T-helper 2 cell treated with Interferon-gamma antibody and Interleukin-4, amounts not matched to agents 5 μg/mL and 100 μg/mL, for 36 hours (primary cell): Measurements from ENCODE around the gene SSR4.

Source experiments
- DNase-seq: peaks from one replicate; pipeline ENCODE4 v3.0.0; 2021; ENCODE audit warnings: low spot score
- H3K27ac Mint-ChIP-seq: one replicate; pipeline ENCODE4 v1.8.0; 2021; ENCODE audit warnings: mild to moderate bottlenecking, mixed read lengths
- H3K27me3 Mint-ChIP-seq: one replicate; pipeline ENCODE4 v1.8.0; 2021; ENCODE audit warnings: low read depth, mixed read lengths
- H3K36me3 Mint-ChIP-seq: one replicate; pipeline ENCODE4 v1.8.0; 2021; ENCODE audit warnings: low read depth, mixed read lengths
- H3K4me1 Mint-ChIP-seq: one replicate; pipeline ENCODE4 v1.8.0; 2021; ENCODE audit warnings: low read depth, mixed read lengths
- H3K4me3 Mint-ChIP-seq: one replicate; pipeline ENCODE4 v1.8.0; 2022; ENCODE audit warnings: mild to moderate bottlenecking, moderate library complexity, mixed read lengths
- H3K9me3 Mint-ChIP-seq: one replicate; pipeline ENCODE4 v1.8.0; 2021; ENCODE audit warnings: mixed read lengths

Gene SSR4

GRCh38 chrX:153800746-153801145 is 6.3 kb downstream of the SSR4 start:
- no peaks in the 10 kb centered on the region for H3K9me3 Mint-ChIP-seq
- peaks cover 17% of the 10 kb centered on the region for H3K36me3 Mint-ChIP-seq
- no peaks in the 10 kb centered on the region for H3K27me3 Mint-ChIP-seq
- H3K4me1 Mint-ChIP-seq: peaks cover 3% of the 10 kb centered on the region
- H3K4me3 Mint-ChIP-seq: no peak overlapping the region
- no peak for DNase-seq
- H3K27ac Mint-ChIP-seq: no peak overlapping the region

- Mint-ChIP-seq H3K36me3 (peaks cover 10% of the 10 kb centered on the region), H3K4me1 (no peaks in the 10 kb centered on the region), H3K4me3 (no peak overlapping the region), H3K27me3 (no peaks in the 10 kb centered on the region), H3K9me3 (no peaks in the 10 kb centered on the region), H3K27ac (no peak overlapping the region)
- no peak for DNase-seq
Observed at GRCh38 chrX:153801669-153802068, 7.2 kb downstream of the SSR4 start.

- Mint-ChIP-seq H3K9me3 (no peaks in the 10 kb centered on the region), H3K36me3 (peaks cover 5% of the 10 kb centered on the region), H3K4me1 (no peaks in the 10 kb centered on the region), H3K27ac (no peak overlapping the region), H3K4me3 (no peak overlapping the region), H3K27me3 (no peaks in the 10 kb centered on the region)
- DNase-seq: no peak
Observed at GRCh38 chrX:153802513-153803045, 8.1 kb downstream of the SSR4 start.

- H3K36me3 Mint-ChIP-seq: no peaks in the 10 kb centered on the region
- H3K4me1 Mint-ChIP-seq: no peaks in the 10 kb centered on the region
- DNase-seq: no peak
- H3K27me3 Mint-ChIP-seq: no peaks in the 10 kb centered on the region
- no peak overlapping the region for H3K4me3 Mint-ChIP-seq
- no peaks in the 10 kb centered on the region for H3K9me3 Mint-ChIP-seq
- H3K27ac Mint-ChIP-seq: no peak overlapping the region
Observed at GRCh38 chrX:153803211-153804099, 9.0 kb downstream of the SSR4 start.

GRCh38 chrX:153804100-153804595 is 9.7 kb downstream of the SSR4 start:
- no peaks in the 10 kb centered on the region for H3K36me3 Mint-ChIP-seq
- no peak for DNase-seq
- no peak overlapping the region for H3K27ac Mint-ChIP-seq
- H3K4me3 Mint-ChIP-seq: no peak overlapping the region
- no peaks in the 10 kb centered on the region for H3K4me1 Mint-ChIP-seq
- H3K9me3 Mint-ChIP-seq: no peaks in the 10 kb centered on the region
- H3K27me3 Mint-ChIP-seq: no peaks in the 10 kb centered on the region

GRCh38 chrX:153804621-153805020 is 10.2 kb downstream of the SSR4 start:
- Mint-ChIP-seq H3K36me3 (no peaks in the 10 kb centered on the region), H3K9me3 (no peaks in the 10 kb centered on the region), H3K27ac (no peak overlapping the region), H3K4me3 (no peak overlapping the region), H3K4me1 (no peaks in the 10 kb centered on the region), H3K27me3 (no peaks in the 10 kb centered on the region)
- DNase-seq: no peak

- Mint-ChIP-seq H3K4me3 (no peak overlapping the region), H3K27ac (no peak overlapping the region), H3K27me3 (no peaks in the 10 kb centered on the region), H3K4me1 (no peaks in the 10 kb centered on the region), H3K9me3 (no peaks in the 10 kb centered on the region), H3K36me3 (no peaks in the 10 kb centered on the region)
- no peak for DNase-seq
Observed at GRCh38 chrX:153805436-153805835, 11.0 kb downstream of the SSR4 start.

- no peak overlapping the region for H3K27ac Mint-ChIP-seq
- no peak for DNase-seq
- H3K36me3 Mint-ChIP-seq: no peaks in the 10 kb centered on the region
- H3K27me3 Mint-ChIP-seq: peaks cover 3% of the 10 kb centered on the region
- no peaks in the 10 kb centered on the region for H3K9me3 Mint-ChIP-seq
- no peak overlapping the region for H3K4me3 Mint-ChIP-seq
- no peaks in the 10 kb centered on the region for H3K4me1 Mint-ChIP-seq
Observed at GRCh38 chrX:153806999-153807575, 12.6 kb downstream of the SSR4 start.

- Mint-ChIP-seq H3K9me3 (no peaks in the 10 kb centered on the region), H3K4me1 (no peaks in the 10 kb centered on the region)
Observed at GRCh38 chrX:153807976-153808375, 13.5 kb downstream of the SSR4 start.

GRCh38 chrX:153812220-153812619 is 17.8 kb downstream of the SSR4 start:
- no peak overlapping the region for H3K4me3 Mint-ChIP-seq
- H3K27ac Mint-ChIP-seq: no peak overlapping the region
- H3K9me3 Mint-ChIP-seq: no peaks in the 10 kb centered on the region
- peaks cover 11% of the 10 kb centered on the region for H3K27me3 Mint-ChIP-seq
- DNase-seq: no peak
- H3K36me3 Mint-ChIP-seq: no peaks in the 10 kb centered on the region
- H3K4me1 Mint-ChIP-seq: peaks cover 14% of the 10 kb centered on the region

More at GRCh38 chrX:153807976-153808375, 13.5 kb downstream of the SSR4 start:
- Mint-ChIP-seq H3K27ac (no peak overlapping the region), H3K4me3 (no peak overlapping the region), H3K27me3 (peaks cover 3% of the 10 kb centered on the region), H3K36me3 (no peaks in the 10 kb centered on the region)
- no peak for DNase-seq

GRCh38 chrX:153813161-153813560 is 18.7 kb downstream of the SSR4 start:
- peaks cover 11% of the 10 kb centered on the region for H3K27me3 Mint-ChIP-seq
- H3K36me3 Mint-ChIP-seq: no peaks in the 10 kb centered on the region
- no peaks in the 10 kb centered on the region for H3K9me3 Mint-ChIP-seq
- H3K4me3 Mint-ChIP-seq: no peak overlapping the region
- H3K4me1 Mint-ChIP-seq: peaks cover 17% of the 10 kb centered on the region
- no peak for DNase-seq
- H3K27ac Mint-ChIP-seq: no peak overlapping the region

GRCh38 chrX:153814591-153815315 is 20.3 kb downstream of the SSR4 start:
- DNase-seq: no peak
- Mint-ChIP-seq H3K27ac (no peak overlapping the region), H3K4me3 (no peak overlapping the region), H3K36me3 (no peaks in the 10 kb centered on the region), H3K4me1 (peaks cover 17% of the 10 kb centered on the region), H3K9me3 (no peaks in the 10 kb centered on the region), H3K27me3 (peaks cover 14% of the 10 kb centered on the region)

GRCh38 chrX:153816831-153817690 is 22.6 kb downstream of the SSR4 start:
- peak overlapping the region; percentile 10 for H3K27ac Mint-ChIP-seq
- H3K36me3 Mint-ChIP-seq: no peaks in the 10 kb centered on the region
- no peaks in the 10 kb centered on the region for H3K9me3 Mint-ChIP-seq
- H3K4me3 Mint-ChIP-seq: peak overlapping the region; percentile 37
- peaks cover 20% of the 10 kb centered on the region for H3K4me1 Mint-ChIP-seq
- DNase-seq: peak; percentile 17
- peaks cover 11% of the 10 kb centered on the region for H3K27me3 Mint-ChIP-seq
